Measurements from ENCODE around the gene FRMD3.

Gene FRMD3

DNA sequence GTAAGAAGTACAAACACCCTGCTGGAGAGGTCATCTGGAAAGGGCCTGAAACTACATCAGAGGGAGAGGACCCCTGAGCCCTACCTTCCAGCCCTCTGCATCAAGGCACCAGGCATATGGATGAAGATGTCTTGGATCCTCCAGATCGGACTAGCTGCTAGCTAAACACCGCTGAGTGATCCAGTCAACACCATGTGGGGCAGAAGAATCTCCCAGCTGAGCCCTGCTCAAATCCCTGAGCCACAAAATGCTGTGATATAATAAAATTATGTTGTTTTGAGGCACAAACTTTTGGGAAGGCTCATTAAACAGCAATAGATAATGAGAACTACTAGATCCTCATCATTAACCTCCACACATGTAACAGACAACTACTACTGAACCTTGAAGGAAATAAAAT lies 155.2 kb downstream of the FRMD3 start:
- 87% methylated on average over 2 of the region's 2 CpGs for WGBS
- no peak overlapping the region for H2BK5ac ChIP-seq (ENCODE audit: low read depth, low read length, poor library complexity, severe bottlenecking)
- H3K18ac ChIP-seq (ENCODE audit: low read depth in 1 of 2, low read length in 2 of 2) = no peak overlapping the region
- H3K4me3 ChIP-seq (ENCODE audit: insufficient read depth in 1 of 2, low read depth in 1 of 2, low read length in 2 of 2) = no peak overlapping the region
- H4K8ac ChIP-seq (ENCODE audit: low read length) = no peak overlapping the region
- H3K4me2 ChIP-seq (ENCODE audit: low read length, poor library complexity, severe bottlenecking) = no peak overlapping the region
- H4K91ac ChIP-seq (ENCODE audit: low read length) = no peak overlapping the region
- DNase-seq = no peak
- H3K79me1 ChIP-seq (replicated peaks; ENCODE audit: low read length, poor library complexity, severe bottlenecking) = no peaks in the 10 kb centered on the region
- no peaks in the 10 kb centered on the region for H3K27me3 ChIP-seq (ENCODE audit: control insufficient read depth in 1 of 2, insufficient read depth in 1 of 2, low read length in 2 of 2)
- peaks cover 8% of the 10 kb centered on the region for H3K9me3 ChIP-seq (ENCODE audit: control insufficient read depth, low read length)
- no peak overlapping the region for H2AK5ac ChIP-seq (ENCODE audit: low read length, severe bottlenecking)
- H3K23ac ChIP-seq (ENCODE audit: low read length in 2 of 2) = no peak overlapping the region
- H2BK12ac ChIP-seq (ENCODE audit: low read length in 2 of 2) = no peak overlapping the region
- H2AFZ ChIP-seq (ENCODE audit: low read depth, low read length) = no peak overlapping the region
- no peak overlapping the region for H3K4ac ChIP-seq (ENCODE audit: low read depth in 1 of 2, low read length in 2 of 2)
- H3K36me3 ChIP-seq (ENCODE audit: control insufficient read depth in 1 of 2, insufficient read depth in 2 of 2, low read depth in 1 of 2, low read length in 2 of 2) = no peaks in the 10 kb centered on the region
- H3K27ac ChIP-seq (ENCODE audit: low read length, poor library complexity, severe bottlenecking) = no peak overlapping the region
- no peak overlapping the region for H2BK15ac ChIP-seq (ENCODE audit: low read depth, poor library complexity, severe bottlenecking)
- H3K9ac ChIP-seq (ENCODE audit: low read length) = no peak overlapping the region
- no peaks in the 10 kb centered on the region for H3K4me1 ChIP-seq (ENCODE audit: control insufficient read depth, insufficient read depth, low read depth, low read length)
- H3K14ac ChIP-seq (ENCODE audit: low read length in 2 of 2) = no peak overlapping the region
- H2BK120ac ChIP-seq (ENCODE audit: low read depth, low read length) = no peak overlapping the region

DNA sequence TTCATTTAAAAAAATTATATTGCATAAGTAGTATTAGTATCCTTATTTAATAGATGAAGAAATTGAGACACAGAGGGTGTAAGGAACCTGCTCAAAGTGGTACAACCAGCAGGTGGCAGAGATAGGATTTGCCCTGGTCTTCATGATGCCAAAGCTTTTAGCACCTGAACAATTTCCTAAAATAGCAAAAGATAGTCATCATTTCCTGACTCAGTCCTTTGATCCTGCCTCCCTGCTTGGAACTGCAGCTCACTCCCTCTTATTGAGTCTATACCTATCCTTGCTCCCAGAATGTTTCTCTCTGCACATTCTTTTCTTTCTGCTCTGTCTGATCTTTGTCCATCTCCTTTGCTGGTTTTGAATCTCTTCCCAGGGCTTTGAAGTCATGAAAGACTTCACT lies 155.8 kb downstream of the FRMD3 start:
- Histone ChIP-seq H3K4me3 (ENCODE audit: insufficient read depth in 1 of 2, low read depth in 1 of 2, low read length in 2 of 2) (no peak overlapping the region), H3K79me1 (replicated peaks; ENCODE audit: low read length, poor library complexity, severe bottlenecking) (no peaks in the 10 kb centered on the region), H3K4me1 (ENCODE audit: control insufficient read depth, insufficient read depth, low read depth, low read length) (no peaks in the 10 kb centered on the region), H3K9ac (ENCODE audit: low read length) (no peak overlapping the region), H3K14ac (ENCODE audit: low read length in 2 of 2) (no peak overlapping the region), H2BK12ac (ENCODE audit: low read length in 2 of 2) (no peak overlapping the region), H2BK5ac (ENCODE audit: low read depth, low read length, poor library complexity, severe bottlenecking) (no peak overlapping the region), H3K36me3 (ENCODE audit: control insufficient read depth in 1 of 2, insufficient read depth in 2 of 2, low read depth in 1 of 2, low read length in 2 of 2) (no peaks in the 10 kb centered on the region), H2BK15ac (ENCODE audit: low read depth, poor library complexity, severe bottlenecking) (no peak overlapping the region), H4K8ac (ENCODE audit: low read length) (no peak overlapping the region), H4K91ac (ENCODE audit: low read length) (no peak overlapping the region), H3K4me2 (ENCODE audit: low read length, poor library complexity, severe bottlenecking) (no peak overlapping the region), H3K18ac (ENCODE audit: low read depth in 1 of 2, low read length in 2 of 2) (no peak overlapping the region), H2AFZ (ENCODE audit: low read depth, low read length) (no peak overlapping the region), H2BK120ac (ENCODE audit: low read depth, low read length) (no peak overlapping the region), H3K4ac (ENCODE audit: low read depth in 1 of 2, low read length in 2 of 2) (no peak overlapping the region), H3K27ac (ENCODE audit: low read length, poor library complexity, severe bottlenecking) (no peak overlapping the region), H3K9me3 (ENCODE audit: control insufficient read depth, low read length) (peaks cover 8% of the 10 kb centered on the region), H2AK5ac (ENCODE audit: low read length, severe bottlenecking) (no peak overlapping the region), H3K27me3 (ENCODE audit: control insufficient read depth in 1 of 2, insufficient read depth in 1 of 2, low read length in 2 of 2) (no peaks in the 10 kb centered on the region), H3K23ac (ENCODE audit: low read length in 2 of 2) (no peak overlapping the region)
- no peak for DNase-seq

DNA sequence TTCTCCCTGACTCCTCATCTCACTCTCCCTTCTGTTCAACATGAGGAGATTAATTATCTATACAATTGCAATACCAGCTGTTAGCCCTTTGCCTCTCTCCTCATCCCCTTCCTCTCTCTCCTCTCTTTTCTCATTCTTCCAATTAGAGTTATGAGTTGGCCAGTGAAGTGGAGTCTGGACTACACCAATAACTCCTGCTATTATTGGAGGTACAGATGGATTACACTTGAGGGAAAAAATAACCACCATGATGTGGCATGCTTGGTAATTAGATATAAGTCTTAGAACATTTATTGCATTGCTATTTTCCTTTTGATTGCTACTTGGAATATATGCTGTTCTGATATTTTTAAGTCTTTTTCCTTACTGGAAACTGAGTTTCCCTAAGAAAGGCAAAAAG lies 159.2 kb downstream of the FRMD3 start:
- Histone ChIP-seq H3K9ac (ENCODE audit: low read length) (no peak overlapping the region), H2BK5ac (ENCODE audit: low read depth, low read length, poor library complexity, severe bottlenecking) (no peak overlapping the region), H3K4ac (ENCODE audit: low read depth in 1 of 2, low read length in 2 of 2) (no peak overlapping the region), H2BK12ac (ENCODE audit: low read length in 2 of 2) (no peak overlapping the region), H3K79me1 (replicated peaks; ENCODE audit: low read length, poor library complexity, severe bottlenecking) (no peaks in the 10 kb centered on the region), H2BK15ac (ENCODE audit: low read depth, poor library complexity, severe bottlenecking) (no peak overlapping the region), H4K8ac (ENCODE audit: low read length) (no peak overlapping the region), H2BK120ac (ENCODE audit: low read depth, low read length) (no peak overlapping the region), H3K14ac (ENCODE audit: low read length in 2 of 2) (no peak overlapping the region), H2AK5ac (ENCODE audit: low read length, severe bottlenecking) (no peak overlapping the region), H3K4me3 (ENCODE audit: insufficient read depth in 1 of 2, low read depth in 1 of 2, low read length in 2 of 2) (no peak overlapping the region), H3K9me3 (ENCODE audit: control insufficient read depth, low read length) (peaks cover 8% of the 10 kb centered on the region), H3K23ac (ENCODE audit: low read length in 2 of 2) (no peak overlapping the region), H2AFZ (ENCODE audit: low read depth, low read length) (no peak overlapping the region), H4K91ac (ENCODE audit: low read length) (no peak overlapping the region), H3K27me3 (ENCODE audit: control insufficient read depth in 1 of 2, insufficient read depth in 1 of 2, low read length in 2 of 2) (no peaks in the 10 kb centered on the region), H3K36me3 (ENCODE audit: control insufficient read depth in 1 of 2, insufficient read depth in 2 of 2, low read depth in 1 of 2, low read length in 2 of 2) (no peaks in the 10 kb centered on the region), H3K27ac (ENCODE audit: low read length, poor library complexity, severe bottlenecking) (no peak overlapping the region), H3K4me1 (ENCODE audit: control insufficient read depth, insufficient read depth, low read depth, low read length) (no peaks in the 10 kb centered on the region), H3K18ac (ENCODE audit: low read depth in 1 of 2, low read length in 2 of 2) (no peak overlapping the region), H3K4me2 (ENCODE audit: low read length, poor library complexity, severe bottlenecking) (no peak overlapping the region)
- DNase-seq = no peak

DNA sequence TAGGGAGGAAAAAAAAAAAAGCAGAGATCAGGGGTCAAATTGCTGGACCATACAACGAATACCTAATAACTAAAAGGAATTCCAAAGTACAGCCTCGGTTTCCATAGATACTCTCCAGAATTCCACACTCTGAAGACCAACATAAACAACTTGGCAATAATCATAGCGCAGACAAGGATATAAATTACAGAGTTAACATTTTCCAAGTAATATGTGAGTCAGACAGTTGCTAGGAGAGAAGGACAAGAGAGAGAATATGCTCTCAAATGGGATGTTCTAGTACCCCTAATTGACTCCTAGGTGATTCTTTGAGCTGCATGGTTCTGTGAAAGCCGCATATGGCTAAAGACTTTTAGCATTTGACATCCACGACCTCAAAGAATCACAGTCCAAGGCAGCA lies 165.2 kb downstream of the FRMD3 start:
- H2BK15ac ChIP-seq (ENCODE audit: low read depth, poor library complexity, severe bottlenecking) = no peak overlapping the region
- no peak overlapping the region for H2AK5ac ChIP-seq (ENCODE audit: low read length, severe bottlenecking)
- no peaks in the 10 kb centered on the region for H3K79me1 ChIP-seq (replicated peaks; ENCODE audit: low read length, poor library complexity, severe bottlenecking)
- DNase-seq = peak; percentile 3
- no peak overlapping the region for H3K14ac ChIP-seq (ENCODE audit: low read length in 2 of 2)
- no peak overlapping the region for H4K8ac ChIP-seq (ENCODE audit: low read length)
- no peak overlapping the region for H2BK120ac ChIP-seq (ENCODE audit: low read depth, low read length)
- H3K27ac ChIP-seq (ENCODE audit: low read length, poor library complexity, severe bottlenecking) = no peak overlapping the region
- no peaks in the 10 kb centered on the region for H3K9me3 ChIP-seq (ENCODE audit: control insufficient read depth, low read length)
- no peak overlapping the region for H3K23ac ChIP-seq (ENCODE audit: low read length in 2 of 2)
- H4K91ac ChIP-seq (ENCODE audit: low read length) = no peak overlapping the region
- H3K4ac ChIP-seq (ENCODE audit: low read depth in 1 of 2, low read length in 2 of 2) = no peak overlapping the region
- WGBS = 49% methylated on average over 4 of the region's 5 CpGs
- no peaks in the 10 kb centered on the region for H3K27me3 ChIP-seq (ENCODE audit: control insufficient read depth in 1 of 2, insufficient read depth in 1 of 2, low read length in 2 of 2)
- no peak overlapping the region for H3K4me2 ChIP-seq (ENCODE audit: low read length, poor library complexity, severe bottlenecking)
- no peak overlapping the region for H3K18ac ChIP-seq (ENCODE audit: low read depth in 1 of 2, low read length in 2 of 2)
- H3K4me1 ChIP-seq (ENCODE audit: control insufficient read depth, insufficient read depth, low read depth, low read length) = no peaks in the 10 kb centered on the region
- H2BK12ac ChIP-seq (ENCODE audit: low read length in 2 of 2) = no peak overlapping the region
- H3K4me3 ChIP-seq (ENCODE audit: insufficient read depth in 1 of 2, low read depth in 1 of 2, low read length in 2 of 2) = no peak overlapping the region
- no peak overlapping the region for H2AFZ ChIP-seq (ENCODE audit: low read depth, low read length)
- no peak overlapping the region for H2BK5ac ChIP-seq (ENCODE audit: low read depth, low read length, poor library complexity, severe bottlenecking)
- H3K9ac ChIP-seq (ENCODE audit: low read length) = no peak overlapping the region
- no peaks in the 10 kb centered on the region for H3K36me3 ChIP-seq (ENCODE audit: control insufficient read depth in 1 of 2, insufficient read depth in 2 of 2, low read depth in 1 of 2, low read length in 2 of 2)
